Anterior cingulate cortex (tissue), 58 donors: Measurements from ENCODE around the gene GLP1R.

ENCODE experiments used
- DNase-seq, 58 donors: peaks; one replicate each; lab custom pipeline; 2025; lab: John Stamatoyannopoulos, UW

GLP1R gene

GRCh38 chr6:39083231-39083634 lies 34.7 kb downstream of the GLP1R start:
- DNase-seq: no peak

GRCh38 chr6:39084506-39084905 lies 35.9 kb downstream of the GLP1R start:
- peak in 23 of 58 donors; percentile 6 to 68 (median 26) for DNase-seq

- DNase-seq: no peak
Measured at GRCh38 chr6:39085129-39085797, 36.7 kb downstream of the GLP1R start.

- DNase-seq: no peak
Measured at GRCh38 chr6:39086294-39086693, 37.7 kb downstream of the GLP1R start.

GRCh38 chr6:39086711-39087110 lies 38.1 kb downstream of the GLP1R start:
- no peak for DNase-seq

- no peak for DNase-seq
Measured at GRCh38 chr6:39087197-39087596, 38.6 kb downstream of the GLP1R start.

GRCh38 chr6:39088331-39088730 lies 39.8 kb downstream of the GLP1R start:
- peak in 20 of 58 donors; percentile 8 to 48 (median 22) for DNase-seq

GRCh38 chr6:39090036-39090435 lies 41.5 kb downstream of the GLP1R start:
- no peak for DNase-seq

- DNase-seq: no peak
Measured at GRCh38 chr6:39091220-39091619, 42.6 kb downstream of the GLP1R start.

- no peak for DNase-seq
Measured at GRCh38 chr6:39092124-39092523, 43.5 kb downstream of the GLP1R start.

- no peak for DNase-seq
Measured at GRCh38 chr6:39093149-39093708, 44.6 kb downstream of the GLP1R start.

GRCh38 chr6:39095578-39095977 lies 47.0 kb downstream of the GLP1R start:
- no peak for DNase-seq

- DNase-seq: no peak
Measured at GRCh38 chr6:39100358-39100757, 51.8 kb downstream of the GLP1R start.

GRCh38 chr6:39102071-39102820 lies 53.7 kb downstream of the GLP1R start:
- DNase-seq: peak in 3 of 58 donors; percentile 9 to 28 (median 9)

- DNase-seq: no peak
Measured at GRCh38 chr6:39102821-39103136, 54.2 kb downstream of the GLP1R start.

GRCh38 chr6:39104528-39104927 lies 55.9 kb downstream of the GLP1R start:
- DNase-seq: no peak

- no peak for DNase-seq
Measured at GRCh38 chr6:39107034-39107433, 58.5 kb downstream of the GLP1R start.

- DNase-seq: no peak
Measured at GRCh38 chr6:39107641-39108040, 59.1 kb downstream of the GLP1R start.

- no peak for DNase-seq
Measured at GRCh38 chr6:39108041-39108839, 59.7 kb downstream of the GLP1R start.

GRCh38 chr6:39111280-39111679 lies 62.7 kb downstream of the GLP1R start:
- DNase-seq: no peak

- DNase-seq: no peak
Measured at GRCh38 chr6:39113788-39114187, 65.2 kb downstream of the GLP1R start.
